22Rv1 (cell line): ENCODE measurements around the gene SLC6A4.

Experiments
- H3K27ac ChIP-seq: fragments of 450-650 bp; 2 replicates; pipeline ENCODE4 v1.5.1; 2017
- CTCF ChIP-seq: fragments of 450-650 bp; IDR thresholded peaks from 2 replicates; pipeline ENCODE4 v1.5.1; 2017; ENCODE audit warnings: mild to moderate bottlenecking
- ZFX ChIP-seq: fragments of 450-650 bp; IDR thresholded peaks from 2 replicates; pipeline ENCODE4 v1.6.1; 2017; ENCODE audit warnings: antibody characterized with exemption, borderline replicate concordance

The SLC6A4 gene

DNA sequence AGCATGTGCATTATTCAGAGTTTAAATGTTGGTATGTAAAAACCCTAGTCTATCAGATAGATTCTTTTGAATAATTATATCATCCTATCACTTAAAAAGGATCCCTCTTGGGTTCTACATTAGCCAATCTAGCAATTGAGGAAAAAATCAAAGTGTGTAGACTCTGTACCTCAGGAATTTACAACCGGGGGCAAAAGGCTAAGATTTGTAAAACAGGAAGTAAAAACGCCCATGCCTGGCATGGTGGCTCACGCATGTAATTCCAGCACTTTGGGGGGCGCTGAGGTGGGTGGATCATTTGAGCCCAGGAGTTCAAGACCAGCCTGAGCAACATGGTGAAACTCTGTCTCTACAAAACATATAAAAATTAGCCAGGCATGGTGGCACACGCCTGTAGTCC, 58.6 kb downstream of the SLC6A4 start:
- TF ChIP-seq ZFX: no peak
- H3K27ac ChIP-seq: no peak overlapping the region

- no peak overlapping the region for H3K27ac ChIP-seq
- TF ChIP-seq CTCF: no peak
- TF ChIP-seq ZFX: no peak
Observed at GRCh38 chr17:30174556-30174955, 60.9 kb downstream of the SLC6A4 start.

DNA sequence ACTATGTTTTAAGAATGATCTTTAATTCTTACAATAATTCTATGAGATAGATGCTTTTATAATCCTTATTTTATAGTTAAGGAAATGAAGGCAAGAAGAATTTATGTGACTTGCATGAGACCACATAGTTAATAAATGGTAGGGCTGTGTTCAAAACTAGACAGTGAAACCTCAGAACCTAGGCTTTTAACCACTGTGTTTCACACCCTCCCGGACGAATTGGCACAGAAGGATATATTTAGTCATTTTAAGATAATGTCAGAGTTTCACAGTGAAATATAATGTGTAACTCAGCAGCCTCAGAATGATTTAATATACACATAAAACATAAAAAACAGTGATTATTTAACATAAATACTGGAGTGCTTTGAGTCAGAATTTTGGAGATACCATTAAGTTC, 61.8 kb downstream of the SLC6A4 start:
- TF ChIP-seq CTCF (no peak), ZFX (no peak)

GRCh38 chr17:30172560-30172959, 62.9 kb downstream of the SLC6A4 start:
- no peak for TF ChIP-seq ZFX
- TF ChIP-seq CTCF: no peak
- no peak overlapping the region for H3K27ac ChIP-seq

More for the DNA sequence above, 61.8 kb downstream of the SLC6A4 start:
- H3K27ac ChIP-seq: no peak overlapping the region

GRCh38 chr17:30170415-30170987, 65.0 kb downstream of the SLC6A4 start:
- H3K27ac ChIP-seq: no peak overlapping the region
- TF ChIP-seq CTCF (no peak), ZFX (no peak)

DNA sequence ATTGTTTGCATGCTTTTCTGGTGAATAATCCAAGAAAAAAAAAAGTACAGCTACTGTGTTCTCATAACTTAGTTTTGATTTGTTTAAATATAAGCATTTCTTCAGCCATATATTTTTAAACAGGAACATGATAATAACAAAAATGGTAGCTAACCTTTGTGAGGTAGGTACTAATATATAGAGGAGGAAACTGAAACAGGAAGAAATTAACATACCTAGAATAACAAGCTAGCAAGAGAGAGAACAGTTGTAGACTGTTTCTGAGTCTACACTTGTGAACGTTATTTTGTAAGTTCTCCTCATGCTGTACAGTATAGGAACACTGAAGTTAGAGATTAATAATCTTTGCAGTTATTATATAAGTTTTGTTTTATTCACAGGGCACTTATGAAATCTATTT, 69.5 kb downstream of the SLC6A4 start:
- no peak for TF ChIP-seq CTCF
- TF ChIP-seq ZFX: no peak
- H3K27ac ChIP-seq: no peak overlapping the region

DNA sequence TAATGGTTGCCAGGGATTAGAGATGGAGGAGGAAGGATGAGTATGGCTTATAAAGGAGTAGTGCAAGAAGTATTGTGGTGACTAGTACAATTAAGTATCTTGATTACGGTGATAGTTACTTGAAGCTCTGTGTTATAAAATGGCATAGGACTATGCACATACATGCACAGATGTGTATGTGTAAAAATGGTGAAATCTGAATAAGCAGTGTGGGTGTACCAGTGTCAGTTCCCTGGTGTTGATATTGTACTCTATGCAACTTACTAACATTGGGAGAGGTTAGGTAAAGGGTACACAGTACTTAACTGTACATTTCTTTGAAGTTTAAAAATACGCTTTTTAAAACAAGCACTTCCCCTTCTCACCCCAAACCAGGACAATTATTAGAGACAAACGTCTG, 70.3 kb downstream of the SLC6A4 start:
- TF ChIP-seq CTCF: no peak
- TF ChIP-seq ZFX: no peak
- no peak overlapping the region for H3K27ac ChIP-seq

DNA sequence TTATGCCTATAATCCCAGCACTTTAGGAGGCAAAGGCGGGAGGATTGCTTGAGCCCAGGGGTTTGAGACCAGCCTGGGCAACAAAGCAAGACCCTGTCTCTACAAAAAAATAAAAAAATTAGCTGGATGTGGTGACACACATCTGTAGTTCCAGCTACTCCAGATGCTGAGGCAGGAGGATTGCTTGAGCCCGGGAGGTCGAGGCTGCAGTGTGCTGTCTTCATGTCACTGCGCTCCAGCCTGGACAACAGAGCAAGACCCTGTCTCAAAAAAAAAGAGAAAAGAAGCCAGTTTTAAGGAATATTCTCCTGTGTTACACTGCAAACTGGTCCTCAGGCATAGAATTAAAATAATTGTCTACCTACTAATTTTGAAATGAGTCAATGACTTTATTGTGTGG, 71.0 kb downstream of the SLC6A4 start:
- TF ChIP-seq ZFX (no peak), CTCF (no peak)
- no peak overlapping the region for H3K27ac ChIP-seq
